Cortex of kidney (tissue), 1 donor: ENCODE data around the gene NKAP.
A peak's percentile ranks its signal among the peaks of the same experiment; 100 is the strongest.
"Not testable (repeated sequence)": the region's sequence is repeated elsewhere in the genome, so short reads cannot be mapped to it uniquely, and the experiment has no call there.

Source experiments
- DNase-seq: peaks from one replicate; lab custom pipeline; 2025; lab: John Stamatoyannopoulos, UW

Gene NKAP

DNA sequence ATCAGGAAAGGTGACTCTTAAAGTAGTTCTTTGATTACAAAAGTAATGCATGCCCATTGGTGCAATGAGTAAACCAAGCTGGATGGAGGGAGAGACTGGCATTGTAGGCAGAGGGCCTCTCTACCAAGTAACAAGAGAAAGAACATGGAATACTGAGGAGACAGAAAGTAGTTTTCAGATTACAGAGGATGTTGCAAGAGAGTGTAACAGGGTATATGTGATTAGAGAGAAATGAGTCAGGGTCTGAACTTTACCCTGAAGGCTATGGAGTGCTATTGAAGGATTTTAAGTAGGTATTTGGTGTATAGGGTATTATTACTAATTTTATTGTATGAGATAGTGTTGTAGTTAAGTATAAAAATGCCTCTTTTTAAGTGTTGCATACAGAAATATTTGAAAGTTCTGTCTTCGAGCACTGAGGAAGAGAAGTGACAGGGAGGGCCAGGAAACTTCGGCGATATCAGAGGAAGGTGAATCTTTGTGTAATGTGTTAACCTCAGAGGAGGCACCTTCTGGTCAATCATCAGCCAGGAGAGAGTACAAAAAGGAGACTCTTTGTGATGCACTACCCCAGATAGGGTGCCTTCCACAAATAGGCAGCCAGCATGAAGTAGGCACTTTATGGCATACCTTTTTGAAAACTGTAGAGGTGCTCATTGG is 8.2 kb downstream of the NKAP start:
- DNase-seq, result no peak

GRCh38 chrX:119922391-119922790 is 21.2 kb downstream of the NKAP start:
- DNase-seq, result not testable (repeated sequence)

GRCh38 chrX:119919835-119920585 is 23.5 kb downstream of the NKAP start:
- no peak for DNase-seq

- no peak for DNase-seq
These were observed 25.7 kb downstream of the NKAP start for GRCh38 chrX:119917877-119918276.

DNA sequence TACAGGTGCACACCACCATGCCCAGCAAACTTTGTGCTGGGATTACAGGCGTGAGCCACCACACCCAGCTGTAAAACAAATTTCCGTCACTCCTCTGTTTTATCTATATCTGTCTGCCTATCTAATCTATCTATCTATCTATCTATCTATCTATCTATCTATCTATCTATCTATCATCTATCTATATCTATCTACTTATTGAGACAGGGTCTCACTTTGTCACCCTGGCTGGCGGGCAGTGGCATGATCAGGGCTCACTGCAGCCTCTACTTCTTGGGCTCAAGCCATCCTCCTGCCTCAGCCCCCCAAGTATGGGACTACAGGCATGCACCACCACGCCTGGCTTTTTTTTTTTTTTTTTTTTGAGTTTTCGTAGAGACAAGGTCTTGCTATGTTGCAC is 27.2 kb downstream of the NKAP start:
- DNase-seq, result no peak

DNA sequence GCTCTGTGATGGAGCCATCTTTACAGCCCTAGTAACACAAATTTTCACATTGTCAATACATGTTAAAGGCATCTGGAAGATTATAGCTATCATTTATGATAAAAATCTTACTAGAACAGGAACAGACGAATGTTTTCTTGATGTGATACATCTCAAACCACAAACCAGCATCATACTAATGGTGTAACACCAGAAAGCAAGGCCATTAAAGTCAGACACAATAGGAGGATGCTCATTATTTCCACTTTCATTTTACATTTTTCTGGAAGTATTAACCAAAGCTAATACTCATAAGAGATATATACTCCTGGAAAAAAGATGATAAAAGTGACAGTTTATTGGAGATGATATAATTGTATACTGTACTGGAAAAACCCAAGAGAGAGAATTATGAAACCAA is 42.6 kb downstream of the NKAP start:
- no peak for DNase-seq

DNA sequence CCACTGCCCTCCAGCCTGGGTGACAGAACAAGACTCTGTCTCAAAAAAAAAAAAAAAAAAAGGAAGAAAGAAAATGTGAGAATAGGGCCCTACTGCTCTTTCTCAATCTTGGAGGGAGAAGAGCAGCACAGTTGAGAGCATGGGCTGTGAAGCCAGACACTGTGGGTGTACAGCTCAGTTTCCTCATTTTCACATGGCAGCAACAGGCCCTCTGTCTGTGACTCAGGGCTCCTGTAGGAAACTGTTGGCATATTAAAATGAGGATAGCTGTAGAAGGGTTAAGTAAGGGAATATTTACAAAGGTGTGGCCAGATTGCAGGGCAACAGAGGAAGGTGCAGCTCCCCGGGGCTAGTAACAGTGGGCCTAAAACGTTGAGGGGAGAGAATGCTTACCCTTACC is 44.4 kb downstream of the NKAP start:
- DNase-seq, result no peak

DNA sequence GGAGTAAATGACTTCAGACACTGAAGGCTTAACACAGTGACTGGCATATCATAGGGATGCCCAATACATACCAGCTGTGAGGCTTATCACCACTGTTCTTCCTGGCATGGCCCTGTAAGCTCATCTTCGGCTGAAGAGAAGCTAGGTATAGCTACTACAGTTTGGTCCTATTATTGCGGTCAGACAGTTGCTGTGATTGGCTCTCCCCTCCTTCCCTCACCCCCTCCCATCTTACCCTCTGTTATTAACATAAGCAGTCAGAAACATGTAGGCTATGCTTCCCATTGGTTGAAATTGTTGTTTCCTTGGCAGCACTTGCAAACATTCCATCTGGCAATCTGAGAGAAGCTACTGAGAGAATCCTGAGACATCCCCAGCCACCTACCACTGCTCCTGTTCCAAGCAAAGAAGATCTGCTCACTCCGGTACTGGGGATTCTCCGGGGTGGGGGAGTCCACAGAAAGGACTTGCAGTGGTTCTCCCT is 47.7 kb downstream of the NKAP start, which contains the start of gene AKAP14:
Gene AKAP14 (plus strand): TSS at position 51 of the 484 bp plus-strand sequence. CDS start 7,331 bp downstream, outside the sequence.
- DNase-seq, result no peak

DNA sequence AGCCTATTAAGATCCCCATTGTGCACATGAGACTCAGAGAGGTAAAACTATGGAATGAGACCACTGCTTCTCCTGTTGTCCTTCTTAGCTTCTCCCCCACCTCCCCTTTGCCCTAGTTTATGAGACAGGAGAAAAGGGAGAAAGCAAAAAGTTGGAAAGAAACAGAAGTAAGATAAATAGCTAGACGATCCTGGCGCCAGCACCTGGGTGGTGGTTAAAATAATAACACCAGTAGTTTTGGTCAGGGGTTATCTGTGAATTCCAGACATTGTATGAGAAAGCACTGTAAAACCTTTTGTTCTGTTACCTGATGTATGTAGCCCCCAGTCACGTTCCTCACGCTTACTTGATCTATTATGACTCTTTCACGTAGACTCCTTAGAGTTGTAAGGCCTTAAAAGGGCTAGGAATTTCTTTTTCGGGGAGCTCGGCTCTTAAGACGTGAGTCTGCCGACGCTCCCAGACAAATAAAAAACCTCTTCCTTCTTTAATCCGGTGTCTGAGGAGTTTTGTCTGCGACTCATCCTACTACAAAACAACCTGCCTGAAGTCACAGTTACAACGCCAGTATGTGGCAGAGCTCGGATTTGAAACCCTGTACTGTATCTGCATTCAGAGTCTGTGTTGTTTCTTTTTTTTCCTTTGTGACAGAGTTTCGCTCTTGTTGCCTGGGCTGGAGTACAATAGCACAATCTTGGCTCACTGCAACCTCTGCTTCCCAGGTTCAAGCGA is 51.4 kb downstream of the NKAP start:
- not testable (repeated sequence) for DNase-seq

GRCh38 chrX:119890626-119891025 is 52.9 kb downstream of the NKAP start:
- not testable (repeated sequence) for DNase-seq

GRCh38 chrX:119887721-119888425 is 55.7 kb downstream of the NKAP start:
- no peak for DNase-seq

DNA sequence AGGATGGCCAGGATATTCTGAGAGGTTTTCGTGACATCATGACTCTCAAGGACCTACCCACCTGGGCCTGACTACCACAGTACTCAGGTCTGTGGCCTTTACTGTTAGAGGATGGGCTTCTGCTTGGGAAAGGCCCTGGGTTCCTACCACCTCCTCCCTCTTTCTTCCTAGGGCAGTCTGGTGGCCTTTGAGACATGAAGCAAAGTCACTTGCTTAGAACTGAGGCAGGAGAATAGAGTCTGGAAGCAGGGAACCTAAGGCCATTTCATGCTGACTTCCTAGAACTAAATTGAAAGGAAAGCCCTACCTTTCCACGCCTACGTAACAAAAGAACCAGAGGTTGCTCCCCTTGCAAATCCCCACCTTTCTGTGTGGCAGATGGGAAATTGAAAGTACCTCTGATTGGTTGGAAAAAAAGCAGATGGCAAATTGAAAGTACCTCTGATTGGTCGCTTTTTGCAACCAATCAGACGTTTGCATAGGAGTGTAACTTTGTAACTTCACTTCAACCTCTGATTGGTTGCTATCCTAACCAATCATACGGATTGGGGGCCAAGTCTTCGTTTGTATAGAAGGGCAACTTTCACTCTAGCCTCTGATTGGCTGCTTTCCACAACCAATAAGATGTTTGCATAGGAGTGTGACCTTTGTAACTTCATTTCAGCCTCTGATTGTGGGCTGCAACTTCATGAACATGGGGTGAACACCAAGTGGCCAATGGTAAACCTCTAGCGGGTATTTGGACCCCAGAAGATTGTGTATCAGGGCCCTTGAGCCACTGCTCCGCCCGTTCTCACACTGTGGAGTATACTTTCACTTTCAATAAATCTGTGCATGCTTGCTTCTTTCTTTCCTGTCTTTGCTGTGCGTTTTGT is 57.8 kb downstream of the NKAP start:
- DNase-seq, result no peak

GRCh38 chrX:119880552-119881437 is 62.8 kb downstream of the NKAP start:
- DNase-seq, result no peak

- no peak for DNase-seq
These were observed 63.5 kb downstream of the NKAP start for GRCh38 chrX:119880076-119880475.

GRCh38 chrX:119878740-119879139 is 64.8 kb downstream of the NKAP start:
- DNase-seq, result no peak

DNA sequence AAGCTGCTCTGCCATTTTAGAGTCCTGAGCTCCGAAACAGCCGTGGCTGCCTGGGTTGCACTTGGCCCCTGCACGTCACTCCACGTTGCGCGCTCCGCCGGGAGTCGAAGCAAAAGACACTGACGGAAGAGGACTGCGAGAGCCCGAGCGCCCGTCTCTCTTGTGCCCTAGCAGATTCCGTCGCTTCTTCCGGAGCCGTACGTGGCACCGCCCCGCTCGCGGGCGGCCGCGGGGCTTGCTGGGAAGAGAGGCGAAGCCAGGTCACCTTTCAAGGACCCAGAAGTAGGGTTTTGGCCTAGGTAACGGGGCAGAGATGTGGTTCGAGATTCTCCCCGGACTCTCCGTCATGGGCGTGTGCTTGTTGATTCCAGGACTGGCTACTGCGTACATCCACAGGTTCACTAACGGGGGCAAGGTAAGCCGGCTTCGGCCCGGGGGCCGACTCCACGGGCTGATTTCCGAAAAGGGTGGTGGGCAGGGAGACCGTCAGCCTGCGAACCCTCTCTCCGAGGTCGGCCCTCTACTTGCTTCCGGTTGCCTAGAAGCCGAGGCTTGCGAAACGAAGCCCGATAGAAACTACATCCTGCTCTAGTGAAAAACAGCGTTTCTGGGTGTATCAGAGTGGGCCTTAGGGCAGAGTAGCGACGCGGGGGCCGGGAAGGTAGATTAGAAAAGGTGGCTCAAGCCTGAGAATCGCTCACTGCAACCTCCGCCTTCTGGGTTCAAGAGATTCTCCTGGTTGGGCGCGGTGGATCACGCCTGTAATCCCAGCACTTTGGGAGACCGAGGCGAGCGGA is 71.8 kb downstream of the NKAP start, which contains the start of the genes NDUFA1 and RNF113A:
Gene NDUFA1 (plus strand): TSS at position 234 of the 797 bp plus-strand sequence. CDS start 80 bp downstream, at position 314.
Gene RNF113A (minus strand): TSS at position 135 of the 797 bp plus-strand sequence. CDS start 120 bp downstream, at position 15.
- DNase-seq, result peak; percentile 34

DNA sequence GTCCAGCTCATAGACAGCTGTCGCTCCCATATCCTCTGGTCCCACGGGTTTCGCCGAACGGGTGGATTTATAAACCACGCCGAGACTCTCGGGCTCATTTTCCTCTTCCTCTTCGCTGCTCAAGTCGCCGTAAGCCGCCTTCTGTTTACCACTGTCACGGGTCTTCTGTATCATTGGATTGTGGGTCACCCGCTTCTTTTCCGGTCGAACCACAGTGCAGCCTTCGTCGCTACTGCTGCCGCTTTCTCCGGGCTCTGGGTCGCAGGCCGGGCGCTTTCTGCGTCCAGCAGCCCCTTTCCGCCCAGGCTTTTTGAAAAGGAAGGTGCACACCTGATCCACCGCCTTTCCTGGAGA is 72.3 kb downstream of the NKAP start:
- DNase-seq, result no peak
